Measurements from ENCODE around the gene NGRN.

DNA sequence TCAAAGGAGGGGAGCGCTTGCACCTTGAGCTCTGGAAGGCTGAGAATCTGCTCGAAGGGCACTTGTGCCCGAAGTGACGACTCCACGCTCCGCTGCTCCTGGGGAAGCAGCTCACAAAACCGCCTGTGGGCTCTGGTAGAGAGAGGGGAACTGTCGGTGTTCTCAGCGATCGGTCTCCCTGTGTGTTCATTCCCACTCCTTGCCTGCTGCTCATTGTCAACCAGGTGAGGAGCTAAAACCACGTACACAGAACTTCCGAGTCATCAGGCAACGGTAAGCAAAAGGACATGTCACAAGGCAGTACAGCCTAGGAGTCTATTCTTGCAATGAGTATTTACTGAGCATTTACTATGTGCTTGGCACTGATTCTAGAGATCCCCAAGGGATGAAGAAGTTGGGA lies 33.3 kb upstream of the NGRN start:
- TF ChIP-seq, protein P1, sequence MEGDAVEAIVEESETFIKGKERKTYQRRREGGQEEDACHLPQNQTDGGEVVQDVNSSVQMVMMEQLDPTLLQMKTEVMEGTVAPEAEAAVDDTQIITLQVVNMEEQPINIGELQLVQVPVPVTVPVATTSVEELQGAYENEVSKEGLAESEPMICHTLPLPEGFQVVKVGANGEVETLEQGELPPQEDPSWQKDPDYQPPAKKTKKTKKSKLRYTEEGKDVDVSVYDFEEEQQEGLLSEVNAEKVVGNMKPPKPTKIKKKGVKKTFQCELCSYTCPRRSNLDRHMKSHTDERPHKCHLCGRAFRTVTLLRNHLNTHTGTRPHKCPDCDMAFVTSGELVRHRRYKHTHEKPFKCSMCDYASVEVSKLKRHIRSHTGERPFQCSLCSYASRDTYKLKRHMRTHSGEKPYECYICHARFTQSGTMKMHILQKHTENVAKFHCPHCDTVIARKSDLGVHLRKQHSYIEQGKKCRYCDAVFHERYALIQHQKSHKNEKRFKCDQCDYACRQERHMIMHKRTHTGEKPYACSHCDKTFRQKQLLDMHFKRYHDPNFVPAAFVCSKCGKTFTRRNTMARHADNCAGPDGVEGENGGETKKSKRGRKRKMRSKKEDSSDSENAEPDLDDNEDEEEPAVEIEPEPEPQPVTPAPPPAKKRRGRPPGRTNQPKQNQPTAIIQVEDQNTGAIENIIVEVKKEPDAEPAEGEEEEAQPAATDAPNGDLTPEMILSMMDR (IDR thresholded peaks at IDR 0.05; ENCODE audit: low read depth, low read length) = no peak
- TF ChIP-seq POLR2A (IDR thresholded peaks at IDR 0.05; ENCODE audit: extremely low read depth, insufficient read length) (no peak), MYC (IDR thresholded peaks at IDR 0.05; ENCODE audit: low read depth, low read length) (no peak)
- TF ChIP-seq, protein P2, sequence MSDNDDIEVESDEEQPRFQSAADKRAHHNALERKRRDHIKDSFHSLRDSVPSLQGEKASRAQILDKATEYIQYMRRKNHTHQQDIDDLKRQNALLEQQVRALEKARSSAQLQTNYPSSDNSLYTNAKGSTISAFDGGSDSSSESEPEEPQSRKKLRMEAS (IDR thresholded peaks at IDR 0.05; ENCODE audit: low read depth, low read length) = no peak

Measured in NB4 (cell line).